NCI-H526 (cell line): ENCODE data around the gene NCKIPSD.

Experiments
- DNase-seq, 2 experiments: peaks; one replicate each; lab custom pipeline; 2025; lab: John Stamatoyannopoulos, UW

NCKIPSD gene

GRCh38 chr3:48647714-48648113 lies 38.0 kb downstream of the NCKIPSD start:
- no peak for DNase-seq

GRCh38 chr3:48644898-48645760 lies 40.6 kb downstream of the NCKIPSD start:
- no peak for DNase-seq

- no peak for DNase-seq
Measured at GRCh38 chr3:48642605-48643004, 43.1 kb downstream of the NCKIPSD start.

GRCh38 chr3:48641396-48641795 lies 44.3 kb downstream of the NCKIPSD start:
- DNase-seq, result no peak

- no peak for DNase-seq
Measured at GRCh38 chr3:48639944-48640606, 45.6 kb downstream of the NCKIPSD start.

GRCh38 chr3:48637305-48637704 lies 48.4 kb downstream of the NCKIPSD start:
- no peak for DNase-seq

GRCh38 chr3:48636149-48636655 lies 49.5 kb downstream of the NCKIPSD start:
- DNase-seq, result no peak

- DNase-seq, result peak; percentile 81 to 98
Measured at GRCh38 chr3:48635222-48636021, 50.3 kb downstream of the NCKIPSD start, which contains the start of gene SLC26A6. TSS of gene SLC26A6 (minus strand) at chr3:48635461. CDS start at chr3:48635393, 68 bp downstream.

GRCh38 chr3:48634661-48635221 lies 51.0 kb downstream of the NCKIPSD start:
- DNase-seq, result peak in 1 of 2 experiments; percentile 57

- DNase-seq, result no peak
Measured at GRCh38 chr3:48633743-48634142, 52.0 kb downstream of the NCKIPSD start.

GRCh38 chr3:48633256-48633655 lies 52.5 kb downstream of the NCKIPSD start:
- DNase-seq, result no peak

GRCh38 chr3:48631516-48632448 lies 53.9 kb downstream of the NCKIPSD start:
- no peak for DNase-seq

- no peak for DNase-seq
Measured at GRCh38 chr3:48630833-48631232, 54.9 kb downstream of the NCKIPSD start.

- no peak for DNase-seq
Measured at GRCh38 chr3:48630407-48630806, 55.3 kb downstream of the NCKIPSD start.

GRCh38 chr3:48629894-48630293 lies 55.8 kb downstream of the NCKIPSD start:
- no peak for DNase-seq

GRCh38 chr3:48628277-48629017 lies 57.3 kb downstream of the NCKIPSD start:
- no peak for DNase-seq

- DNase-seq, result no peak
Measured at GRCh38 chr3:48625600-48625999, 60.1 kb downstream of the NCKIPSD start.

GRCh38 chr3:48624767-48625166 lies 60.9 kb downstream of the NCKIPSD start:
- no peak for DNase-seq

GRCh38 chr3:48623851-48624547 lies 61.7 kb downstream of the NCKIPSD start:
- DNase-seq, result no peak
